ENCODE results near the gene LCE1D. TPM values are rescaled to one million over a fixed set of nuclear protein-coding genes. Genes with fewer than 3 reads are reported as not detected.

LCE1D gene, protein sequence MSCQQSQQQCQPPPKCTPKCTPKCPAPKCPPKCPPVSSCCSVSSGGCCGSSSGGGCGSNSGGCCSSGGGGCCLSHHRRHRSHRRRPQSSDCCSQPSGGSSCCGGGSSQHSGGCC
- total RNA-seq (ENCODE audit: low replicate concordance), result not detected in 2 replicates

DNA sequence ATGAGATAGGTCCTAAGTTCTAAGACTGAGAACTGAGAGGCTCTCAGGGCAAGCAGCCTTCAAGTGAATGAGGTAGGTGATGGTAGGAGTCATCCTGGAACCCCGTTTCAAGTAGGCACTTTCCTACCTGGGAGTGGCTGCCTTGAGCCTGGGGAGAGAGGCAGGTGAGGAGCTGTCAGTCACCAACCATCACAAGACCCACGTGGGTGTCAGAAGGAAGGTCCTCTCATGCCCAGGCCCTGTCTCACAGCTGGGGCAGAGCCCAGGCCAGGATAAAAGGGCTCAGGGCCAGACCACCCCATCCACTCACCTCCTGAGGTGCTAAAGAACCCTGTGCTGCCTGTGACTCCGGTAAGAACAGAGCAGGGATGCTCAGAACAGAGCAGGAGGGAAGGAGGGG is at the start of gene LCE1D:
Gene LCE1D, plus strand, starts transcription at position 301 of the 400 bp plus-strand sequence. CDS start 1,074 bp downstream, outside the sequence.
- Histone ChIP-seq H3K9me3 (ENCODE audit: low read depth) (peaks cover 40% of the 10 kb centered on the region), H3K4me2 (no peak within 1 kb of the TSS), H4K20me1 (ENCODE audit: low read depth) (no peaks in the 10 kb centered on the region), H2AFZ (replicated peaks) (no peak within 1 kb of the TSS), H3K9ac (no peak within 1 kb of the TSS), H3K4me3 (no peak within 1 kb of the TSS), H3K79me2 (ENCODE audit: low read depth) (no peaks in the 10 kb centered on the region), H3K27ac (no peak within 1 kb of the TSS), H3K4me1 (no peaks in the 10 kb centered on the region), H3K36me3 (no peaks in the 10 kb centered on the region), H3F3A (ENCODE audit: low read depth) (no peaks in the 10 kb centered on the region), H3K27me3 (no peaks in the 10 kb centered on the region)
- no peaks in the 10 kb centered on the region for H3K36me3 Mint-ChIP-seq
- H3K4me1 Mint-ChIP-seq, result no peaks in the 10 kb centered on the region
- no peak within 1 kb of the TSS for H3K27ac Mint-ChIP-seq
- no peak for TF ChIP-seq EZH2 (IDR thresholded peaks at IDR 0.05)
- TF ChIP-seq, protein P1, sequence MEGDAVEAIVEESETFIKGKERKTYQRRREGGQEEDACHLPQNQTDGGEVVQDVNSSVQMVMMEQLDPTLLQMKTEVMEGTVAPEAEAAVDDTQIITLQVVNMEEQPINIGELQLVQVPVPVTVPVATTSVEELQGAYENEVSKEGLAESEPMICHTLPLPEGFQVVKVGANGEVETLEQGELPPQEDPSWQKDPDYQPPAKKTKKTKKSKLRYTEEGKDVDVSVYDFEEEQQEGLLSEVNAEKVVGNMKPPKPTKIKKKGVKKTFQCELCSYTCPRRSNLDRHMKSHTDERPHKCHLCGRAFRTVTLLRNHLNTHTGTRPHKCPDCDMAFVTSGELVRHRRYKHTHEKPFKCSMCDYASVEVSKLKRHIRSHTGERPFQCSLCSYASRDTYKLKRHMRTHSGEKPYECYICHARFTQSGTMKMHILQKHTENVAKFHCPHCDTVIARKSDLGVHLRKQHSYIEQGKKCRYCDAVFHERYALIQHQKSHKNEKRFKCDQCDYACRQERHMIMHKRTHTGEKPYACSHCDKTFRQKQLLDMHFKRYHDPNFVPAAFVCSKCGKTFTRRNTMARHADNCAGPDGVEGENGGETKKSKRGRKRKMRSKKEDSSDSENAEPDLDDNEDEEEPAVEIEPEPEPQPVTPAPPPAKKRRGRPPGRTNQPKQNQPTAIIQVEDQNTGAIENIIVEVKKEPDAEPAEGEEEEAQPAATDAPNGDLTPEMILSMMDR (IDR thresholded peaks at IDR 0.05), result no peak
- no peak for TF ChIP-seq EZH2phosphoT487 (IDR thresholded peaks at IDR 0.05)
- no peaks in the 10 kb centered on the region for H3K27me3 Mint-ChIP-seq (ENCODE audit: insufficient read depth, low read depth)
- no peak for DNase-seq (ENCODE audit: low spot score)
- no peak within 1 kb of the TSS for H3K4me3 Mint-ChIP-seq
- peaks cover 14% of the 10 kb centered on the region for H3K9me3 Mint-ChIP-seq

DNA sequence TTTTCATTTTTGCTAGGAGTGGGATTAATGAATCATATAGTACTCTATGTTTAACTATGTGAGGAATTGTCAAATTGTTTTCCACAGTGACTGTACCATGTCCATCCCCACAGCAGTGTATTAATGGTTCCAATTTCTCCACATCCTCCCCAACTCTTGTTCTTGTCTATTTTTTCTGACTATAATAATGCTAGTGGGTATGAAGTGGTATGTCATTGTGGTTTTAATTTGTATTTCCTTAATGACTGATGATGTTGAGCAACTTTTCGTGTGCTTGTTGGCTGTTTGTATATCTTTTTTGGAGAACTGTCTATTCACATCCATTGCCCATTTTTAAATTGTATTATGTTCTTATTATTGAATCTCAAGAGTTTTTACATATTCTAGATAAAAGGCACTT is 48.7 kb upstream of the LCE1D start:
- H2AFZ ChIP-seq (replicated peaks), result no peak overlapping the region
- H3K9me3 Mint-ChIP-seq, result peaks cover 20% of the 10 kb centered on the region
- DNase-seq (ENCODE audit: low spot score), result no peak

DNA sequence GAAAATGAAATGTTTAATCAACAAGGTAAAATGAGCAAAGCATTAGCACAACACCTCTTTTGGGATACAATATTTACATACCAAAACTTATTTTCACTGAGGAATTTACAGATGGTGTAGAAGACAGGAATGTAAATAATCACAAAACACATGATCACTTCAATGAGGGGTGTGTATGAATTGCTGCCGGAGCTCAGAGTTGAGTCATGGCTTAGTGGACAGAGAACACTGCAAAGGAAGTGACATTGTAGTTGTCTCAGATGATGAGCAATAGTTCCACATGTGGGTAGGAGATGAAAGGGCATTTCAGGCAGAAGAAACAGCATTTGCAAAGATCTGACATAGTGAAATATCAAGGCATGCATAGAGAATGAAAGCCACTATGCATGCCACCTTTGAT is 44.3 kb upstream of the LCE1D start:
- Mint-ChIP-seq H3K4me1 (no peaks in the 10 kb centered on the region), H3K27ac (no peak overlapping the region), H3K27me3 (ENCODE audit: insufficient read depth, low read depth) (peaks cover 2% of the 10 kb centered on the region), H3K36me3 (no peaks in the 10 kb centered on the region), H3K9me3 (peaks cover 14% of the 10 kb centered on the region), H3K4me3 (no peak overlapping the region)
- Histone ChIP-seq H3K9ac (no peak overlapping the region), H4K20me1 (ENCODE audit: low read depth) (no peaks in the 10 kb centered on the region), H3K27me3 (no peaks in the 10 kb centered on the region), H3K36me3 (no peaks in the 10 kb centered on the region), H2AFZ (replicated peaks) (no peak overlapping the region), H3F3A (ENCODE audit: low read depth) (no peaks in the 10 kb centered on the region), H3K79me2 (ENCODE audit: low read depth) (no peaks in the 10 kb centered on the region), H3K4me1 (no peaks in the 10 kb centered on the region), H3K9me3 (ENCODE audit: low read depth) (peaks cover 39% of the 10 kb centered on the region), H3K4me3 (no peak overlapping the region), H3K4me2 (no peak overlapping the region), H3K27ac (no peak overlapping the region)
- DNase-seq (ENCODE audit: low spot score), result no peak
- TF ChIP-seq EZH2phosphoT487 (IDR thresholded peaks at IDR 0.05) (no peak), EZH2 (IDR thresholded peaks at IDR 0.05) (no peak)
- TF ChIP-seq, protein P1 (IDR thresholded peaks at IDR 0.05), result no peak

More for the DNA sequence above, 48.7 kb upstream of the LCE1D start:
- H3K4me1 ChIP-seq, result no peaks in the 10 kb centered on the region
- no peaks in the 10 kb centered on the region for H4K20me1 ChIP-seq (ENCODE audit: low read depth)
- Mint-ChIP-seq H3K27ac (no peak overlapping the region), H3K4me1 (no peaks in the 10 kb centered on the region), H3K4me3 (no peak overlapping the region), H3K27me3 (ENCODE audit: insufficient read depth, low read depth) (no peaks in the 10 kb centered on the region), H3K36me3 (no peaks in the 10 kb centered on the region)
- no peak overlapping the region for H3K27ac ChIP-seq
- no peak overlapping the region for H3K4me2 ChIP-seq
- no peaks in the 10 kb centered on the region for H3K27me3 ChIP-seq
- no peaks in the 10 kb centered on the region for H3K79me2 ChIP-seq (ENCODE audit: low read depth)
- H3K9ac ChIP-seq, result no peak overlapping the region
- TF ChIP-seq, protein P1 (IDR thresholded peaks at IDR 0.05), result no peak
- TF ChIP-seq EZH2 (IDR thresholded peaks at IDR 0.05) (no peak), EZH2phosphoT487 (IDR thresholded peaks at IDR 0.05) (no peak)
- peaks cover 41% of the 10 kb centered on the region for H3K9me3 ChIP-seq (ENCODE audit: low read depth)
- no peaks in the 10 kb centered on the region for H3F3A ChIP-seq (ENCODE audit: low read depth)
- no peaks in the 10 kb centered on the region for H3K36me3 ChIP-seq
- H3K4me3 ChIP-seq, result no peak overlapping the region

All from neural progenitor cell (in vitro differentiated cells).